Suppressor macrophage (primary cell): ENCODE data around the gene CDH16.
A peak's percentile ranks its signal among the peaks of the same experiment; 100 is the strongest.
"Not testable (repeated sequence)": the region's sequence is repeated elsewhere in the genome, so short reads cannot be mapped to it uniquely, and the experiment has no call there.

ENCODE experiments used
- DNase-seq, 4 experiments: peaks; one replicate each; pipeline ENCODE4 v3.0.0-alpha.2; 2020 to 2022

The CDH16 gene

GRCh38 chr16:66910175-66910940, 8.3 kb downstream of the CDH16 start:
- DNase-seq = no peak

DNA sequence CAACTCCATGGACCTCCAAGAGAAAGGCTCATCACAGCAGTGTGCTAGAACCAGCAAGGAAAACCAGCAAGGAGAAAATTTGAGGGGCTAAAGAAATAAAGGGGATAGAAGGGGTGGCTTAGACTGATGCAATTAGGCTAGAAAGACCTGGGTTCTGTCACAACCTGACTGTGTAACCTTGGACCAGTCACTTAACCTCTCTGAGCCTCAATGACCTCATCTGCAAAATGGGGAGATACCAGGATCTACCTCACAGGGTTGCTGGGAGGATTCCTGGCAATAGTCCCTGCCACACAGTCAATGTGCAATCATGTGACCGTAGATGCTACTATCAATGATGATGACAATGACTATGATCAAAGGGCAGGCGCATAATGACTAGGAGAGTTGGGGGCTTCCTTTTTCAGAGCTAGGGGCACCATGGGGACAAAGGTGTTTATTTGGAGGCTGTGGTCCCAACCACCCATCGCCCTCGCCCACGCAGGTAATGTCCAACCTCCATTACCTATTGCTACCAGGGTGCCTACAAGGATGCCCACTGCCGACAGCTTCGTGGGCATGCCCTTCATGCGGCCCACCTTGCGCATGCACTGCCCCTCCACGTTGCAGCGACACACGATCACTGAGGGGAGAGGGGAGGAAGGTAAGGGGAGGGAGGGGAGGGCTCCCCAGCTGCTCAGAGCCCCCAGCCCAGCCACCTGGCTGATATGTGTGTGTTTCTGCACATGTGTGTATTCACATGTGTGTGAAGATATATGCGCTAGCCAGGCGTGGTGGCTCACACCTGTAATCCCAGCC, 9.7 kb downstream of the CDH16 start:
- DNase-seq = no peak

DNA sequence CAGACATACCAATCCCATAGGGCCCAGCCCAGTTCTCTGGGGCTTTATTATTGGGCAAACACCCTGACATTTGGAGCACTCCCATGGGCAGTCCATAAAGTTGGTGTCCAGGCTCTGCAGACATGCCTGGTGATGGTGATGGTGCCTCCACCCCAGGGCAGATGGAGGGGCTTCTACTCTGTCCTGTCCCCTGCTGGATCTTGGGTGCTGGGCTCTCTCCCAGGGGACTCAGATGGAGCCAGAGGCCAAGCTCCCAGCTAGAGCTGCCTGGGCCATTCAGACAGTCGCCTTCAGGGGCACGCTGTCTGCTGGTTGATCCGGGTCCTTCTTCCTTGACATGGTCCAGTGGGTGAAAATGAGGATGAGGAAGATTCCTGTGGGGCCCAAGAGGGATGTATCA, 10.6 kb downstream of the CDH16 start:
- DNase-seq = no peak

GRCh38 chr16:66906916-66907836, 11.5 kb downstream of the CDH16 start:
- no peak for DNase-seq

DNA sequence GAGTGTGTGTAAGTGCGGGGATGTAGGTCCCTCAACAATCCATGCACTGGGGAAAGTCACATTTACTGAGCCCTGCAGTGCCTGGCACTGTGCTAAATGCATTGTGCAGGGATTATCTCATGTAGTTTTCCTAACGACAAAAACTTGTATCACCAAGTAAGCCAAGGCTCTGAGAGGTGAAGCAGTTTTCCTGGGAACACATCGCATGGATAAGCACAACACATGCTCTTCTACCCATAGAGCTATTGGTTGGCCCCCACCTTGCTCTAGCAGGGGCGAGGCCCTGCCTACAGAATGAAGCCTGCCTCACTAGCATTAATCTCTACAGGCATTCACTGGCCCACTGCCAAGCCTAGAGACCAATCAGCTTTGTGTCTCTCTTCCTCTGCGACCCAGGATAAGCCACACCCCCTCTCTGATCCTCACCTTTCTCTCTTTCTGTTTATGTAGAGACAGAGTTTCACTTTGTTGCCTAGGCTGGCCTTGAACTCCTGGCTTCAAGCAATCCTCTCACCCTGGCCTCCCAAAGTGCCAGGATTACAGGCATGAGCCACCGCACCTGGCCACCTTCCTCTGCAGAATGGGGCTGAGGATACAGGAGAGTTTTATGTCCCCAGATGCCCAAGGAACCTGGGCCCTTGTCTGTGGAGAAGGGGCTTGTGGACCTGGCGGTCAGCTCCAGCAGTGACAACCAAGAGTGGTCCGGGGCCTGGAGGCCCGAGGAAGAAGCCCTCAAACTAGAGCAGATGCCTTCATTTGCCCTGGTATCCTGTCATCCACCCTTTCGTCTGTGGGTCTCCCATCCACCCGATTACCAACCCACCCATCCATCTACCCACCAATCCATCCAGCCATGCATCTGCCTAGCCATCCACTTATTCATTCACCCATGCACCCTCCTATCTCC, 12.8 kb downstream of the CDH16 start:
- no peak for DNase-seq

- no peak for DNase-seq
Observed at GRCh38 chr16:66904846-66905632, 13.6 kb downstream of the CDH16 start.

DNA sequence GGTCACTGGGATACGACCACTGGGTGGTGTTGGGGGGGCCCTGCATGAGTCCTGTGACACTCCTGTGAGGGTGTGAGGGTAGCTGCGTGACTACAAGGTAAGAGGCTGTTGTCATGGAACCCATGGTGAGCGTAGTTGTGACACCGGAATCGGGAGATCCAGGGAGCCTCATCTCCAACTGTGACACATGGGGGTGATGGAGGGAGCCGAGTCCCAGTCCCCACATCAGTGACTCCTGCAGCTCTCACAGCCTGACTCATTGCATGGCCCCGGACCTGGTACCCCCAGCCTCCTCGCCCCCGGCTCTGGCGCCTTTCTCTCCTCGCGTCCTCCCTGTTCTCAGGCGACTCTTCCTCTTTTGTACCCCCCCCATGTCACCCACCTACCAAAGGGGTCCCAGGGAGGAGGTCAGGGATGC, 14.2 kb downstream of the CDH16 start:
- DNase-seq = no peak

GRCh38 chr16:66903544-66904427, 14.9 kb downstream of the CDH16 start:
- DNase-seq = no peak

GRCh38 chr16:66902648-66903543, 15.8 kb downstream of the CDH16 start:
- DNase-seq = peak in 3 of 4 experiments; percentile 16 to 25 (median 17)

DNA sequence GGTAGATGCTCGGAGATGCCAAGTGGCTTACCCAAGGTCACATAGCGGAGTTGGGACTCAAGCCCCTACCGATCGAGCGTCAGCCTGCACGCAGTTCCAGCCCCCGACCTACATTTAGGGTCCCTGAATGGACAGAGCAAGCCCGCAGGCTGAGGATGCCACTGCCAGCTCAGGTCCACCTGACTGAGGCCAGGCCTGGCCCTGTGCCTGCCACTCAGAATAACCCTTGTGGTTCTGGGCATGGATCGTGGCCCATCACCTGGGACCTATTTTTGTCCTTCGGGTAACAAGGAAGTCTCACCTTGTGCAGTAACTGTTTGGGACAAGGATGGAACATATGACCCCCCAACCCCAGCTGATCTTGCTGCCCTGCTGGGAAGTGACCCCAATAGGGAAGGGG, 17.1 kb downstream of the CDH16 start:
- no peak for DNase-seq

DNA sequence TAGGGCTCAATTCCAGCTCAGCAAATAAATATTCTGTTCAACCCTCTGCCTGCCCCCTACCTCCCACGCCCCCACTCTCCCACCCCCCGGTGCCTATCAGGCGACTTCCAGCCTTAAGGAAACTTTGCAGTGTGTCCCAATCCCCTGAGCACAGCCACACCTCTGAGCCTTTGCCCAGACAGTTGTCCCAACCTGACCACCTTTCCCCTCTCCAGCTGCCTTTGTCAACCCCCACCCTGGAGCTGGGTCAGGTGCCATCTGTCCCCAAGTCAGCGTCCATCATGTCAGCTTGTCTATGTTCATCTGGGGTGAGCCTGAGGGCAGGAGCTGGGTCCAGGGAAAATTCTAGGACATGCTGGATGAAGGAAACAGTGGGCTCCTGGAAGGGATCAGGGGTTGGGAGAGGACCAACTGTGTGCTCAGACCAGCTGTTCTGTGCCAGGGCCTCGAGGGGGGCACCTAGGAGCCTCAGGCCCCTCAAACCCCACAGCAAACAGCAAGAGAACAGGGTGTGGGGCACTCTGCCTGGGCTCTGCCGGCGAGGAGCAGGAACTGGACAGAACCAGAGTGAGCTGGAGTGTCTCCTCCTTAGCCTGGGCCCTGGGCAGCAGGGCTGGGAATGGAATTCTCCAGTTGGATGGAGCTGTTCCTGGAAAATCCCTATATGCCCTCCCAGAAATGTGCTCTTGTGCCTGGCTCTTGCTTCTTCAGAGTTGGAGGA, 17.8 kb downstream of the CDH16 start:
- no peak for DNase-seq

DNA sequence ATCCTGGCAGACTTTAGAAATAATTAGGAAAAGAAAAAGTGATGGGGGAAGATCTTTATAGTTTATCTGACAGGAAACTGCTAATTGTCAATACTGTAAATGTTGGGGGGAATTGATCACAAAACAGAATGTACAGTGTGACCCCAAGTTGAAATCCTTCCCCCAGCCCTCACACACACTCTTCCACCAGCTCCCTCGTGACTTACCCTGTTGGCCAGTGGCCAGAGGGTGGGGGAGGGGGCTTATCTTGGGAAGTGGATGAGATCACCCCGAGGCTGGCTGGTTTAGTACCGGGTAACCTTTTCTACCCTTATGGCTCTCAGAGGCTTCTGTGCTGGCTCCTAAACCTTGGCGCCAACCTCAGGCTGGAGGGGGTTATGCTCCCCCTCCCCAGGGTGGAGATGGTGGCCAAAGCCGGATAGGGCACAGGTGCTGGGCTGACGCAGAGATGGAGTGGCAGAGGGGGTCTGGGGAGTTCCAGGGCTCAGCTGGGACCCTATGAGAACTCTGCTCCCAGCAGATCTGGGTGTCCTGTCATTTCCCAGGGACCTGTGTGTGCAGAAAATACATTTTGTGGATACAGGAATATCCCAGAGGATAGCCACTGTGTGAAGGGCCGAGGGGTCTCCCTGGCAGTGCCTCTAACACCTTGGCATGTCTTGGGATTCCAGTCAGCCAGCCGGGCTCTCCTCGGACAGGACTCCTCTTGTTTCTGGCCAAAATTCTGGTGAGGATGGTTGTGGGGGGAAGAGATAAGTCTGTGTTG, 18.6 kb downstream of the CDH16 start:
- DNase-seq = peak; percentile 60 to 72 (median 68)

DNA sequence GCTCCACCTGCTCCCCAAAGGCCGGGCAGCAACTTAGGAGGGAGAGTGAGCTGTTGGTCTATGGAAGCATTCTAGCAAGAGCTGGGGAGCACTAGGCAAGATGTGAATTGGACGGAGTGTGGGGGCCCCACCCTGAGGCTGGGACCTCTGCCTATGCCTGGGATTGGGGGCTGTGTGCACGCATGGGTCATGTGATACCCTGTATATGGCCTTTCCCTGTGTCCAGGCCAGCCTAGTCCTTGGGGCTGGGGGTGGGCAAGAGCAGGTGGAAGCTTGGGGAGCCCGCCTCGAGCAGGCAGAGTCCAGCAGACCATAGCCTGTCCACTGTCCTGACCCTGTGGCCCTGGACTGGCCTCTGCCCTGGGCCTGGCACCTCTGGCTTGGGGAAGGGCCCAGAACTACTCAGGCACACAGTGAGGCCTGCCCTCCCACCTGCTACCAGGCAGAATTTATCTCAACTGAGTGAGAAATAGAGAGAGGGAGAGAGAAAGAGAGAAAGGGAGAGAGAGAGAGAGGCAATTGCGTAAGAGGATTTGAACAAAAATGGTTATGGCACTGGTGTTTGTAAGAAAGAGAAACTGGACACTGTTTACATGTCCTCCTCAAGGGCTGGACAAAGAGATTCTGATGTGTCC, 19.3 kb downstream of the CDH16 start:
- DNase-seq = peak in 2 of 4 experiments; percentile 9 to 20

DNA sequence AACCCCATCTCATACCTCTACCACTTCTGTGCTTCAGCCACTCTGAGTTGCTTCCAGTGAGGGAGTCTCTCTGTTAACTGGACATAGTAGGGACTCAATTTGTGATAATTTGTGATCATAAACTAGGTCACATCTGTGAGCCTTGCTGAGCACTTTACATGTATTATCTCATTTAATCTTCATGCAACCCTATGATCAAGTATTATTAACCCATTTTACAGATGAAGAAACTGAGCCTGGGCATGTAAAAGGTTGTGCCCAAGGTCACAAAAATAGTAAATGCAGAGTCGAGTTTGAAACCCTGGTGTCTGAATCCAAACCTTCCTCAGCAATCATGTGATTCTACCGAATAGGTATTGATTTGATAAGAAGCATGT, 19.8 kb downstream of the CDH16 start:
- DNase-seq = no peak

GRCh38 chr16:66898207-66898606, 20.5 kb downstream of the CDH16 start:
- no peak for DNase-seq

GRCh38 chr16:66896682-66897081, 22.0 kb downstream of the CDH16 start:
- DNase-seq = not testable (repeated sequence)

DNA sequence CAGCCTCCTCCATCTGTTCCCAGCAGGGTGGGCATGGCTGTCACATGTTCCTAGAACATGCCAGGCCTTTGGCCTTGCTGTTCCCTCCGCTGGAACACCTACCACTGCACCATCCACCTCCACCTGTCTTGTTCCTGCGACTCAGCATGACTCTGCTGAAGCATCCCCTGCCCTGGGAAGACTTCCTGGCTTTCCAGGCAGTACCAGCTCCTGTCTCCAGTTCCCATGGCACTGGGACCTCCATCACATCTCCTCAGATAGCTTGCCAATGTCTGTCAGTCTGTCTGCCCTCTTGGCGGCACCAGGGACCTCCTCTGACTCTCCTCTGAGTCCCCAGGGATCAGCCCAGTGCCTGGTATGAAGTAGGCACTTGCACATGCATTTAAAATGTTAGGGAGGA, 22.7 kb downstream of the CDH16 start:
- DNase-seq = no peak
